NCI-H128 (cell line): ENCODE data around the gene KCND1.
A peak's percentile ranks its signal among the peaks of the same experiment; 100 is the strongest.

Experiments
- DNase-seq: peaks from one replicate; lab custom pipeline; 2025; ENCODE audit not compliant: unreplicated experiment; lab: John Stamatoyannopoulos, UW

KCND1 gene

DNA sequence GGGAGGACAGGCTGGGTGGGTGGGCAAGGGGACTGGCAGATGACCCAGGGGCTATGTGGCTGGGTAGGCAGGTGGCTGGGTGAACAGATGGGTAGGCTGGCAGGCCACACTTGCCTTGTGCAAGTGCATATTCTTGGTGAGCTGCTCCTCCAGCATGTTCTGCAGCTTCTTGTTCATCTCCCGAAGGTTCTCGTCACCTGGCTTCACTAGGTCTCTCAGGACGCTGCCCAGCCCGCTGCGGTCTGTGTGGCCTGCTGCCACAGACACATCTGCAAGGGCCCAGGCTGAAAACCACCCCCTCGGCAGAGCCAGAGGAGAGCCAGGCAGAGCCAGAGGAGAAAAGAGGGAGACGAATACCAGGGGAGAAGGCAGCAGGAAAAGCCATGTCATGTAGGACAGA is 3.4 kb upstream of the KCND1 start:
- no peak for DNase-seq

DNA sequence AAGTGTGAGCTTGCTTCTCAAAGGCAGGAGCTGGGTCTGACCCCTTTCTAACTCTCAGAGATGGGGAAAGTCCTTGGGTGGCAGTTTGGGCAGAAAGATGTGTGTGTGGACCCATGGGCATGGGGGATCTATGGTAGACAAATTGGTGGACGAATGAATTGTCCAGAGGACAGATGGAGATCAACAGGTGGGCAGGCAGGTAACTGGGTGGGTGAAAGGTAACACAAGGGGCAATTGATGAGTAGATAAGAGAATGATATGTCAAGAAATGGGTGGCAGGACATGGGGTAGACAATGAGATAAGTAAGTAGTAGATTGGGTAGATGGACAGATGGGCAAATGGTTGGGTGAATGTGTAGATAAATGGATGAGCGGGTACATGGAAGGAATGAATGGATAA is 2.9 kb upstream of the KCND1 start:
- no peak for DNase-seq

DNA sequence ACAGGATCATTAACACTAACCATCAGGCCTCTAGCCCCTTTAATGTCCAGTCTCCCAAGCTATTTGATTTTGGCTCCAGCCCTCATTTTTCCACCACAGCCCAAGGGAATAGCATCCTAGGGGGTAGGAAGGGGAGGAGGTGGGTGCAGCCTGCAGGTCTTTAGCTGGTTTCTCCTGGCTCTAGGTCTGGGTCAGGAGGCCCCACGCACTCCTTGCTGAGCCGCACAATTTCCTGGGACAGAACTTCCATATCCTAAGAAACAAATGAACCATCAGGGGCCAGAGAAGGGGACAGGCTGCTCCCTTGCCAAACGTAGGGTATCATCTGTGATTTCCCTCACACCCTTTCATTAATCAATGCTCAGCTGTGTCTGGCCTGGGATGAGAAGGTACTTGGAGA is 2.4 kb upstream of the KCND1 start:
- no peak for DNase-seq

DNA sequence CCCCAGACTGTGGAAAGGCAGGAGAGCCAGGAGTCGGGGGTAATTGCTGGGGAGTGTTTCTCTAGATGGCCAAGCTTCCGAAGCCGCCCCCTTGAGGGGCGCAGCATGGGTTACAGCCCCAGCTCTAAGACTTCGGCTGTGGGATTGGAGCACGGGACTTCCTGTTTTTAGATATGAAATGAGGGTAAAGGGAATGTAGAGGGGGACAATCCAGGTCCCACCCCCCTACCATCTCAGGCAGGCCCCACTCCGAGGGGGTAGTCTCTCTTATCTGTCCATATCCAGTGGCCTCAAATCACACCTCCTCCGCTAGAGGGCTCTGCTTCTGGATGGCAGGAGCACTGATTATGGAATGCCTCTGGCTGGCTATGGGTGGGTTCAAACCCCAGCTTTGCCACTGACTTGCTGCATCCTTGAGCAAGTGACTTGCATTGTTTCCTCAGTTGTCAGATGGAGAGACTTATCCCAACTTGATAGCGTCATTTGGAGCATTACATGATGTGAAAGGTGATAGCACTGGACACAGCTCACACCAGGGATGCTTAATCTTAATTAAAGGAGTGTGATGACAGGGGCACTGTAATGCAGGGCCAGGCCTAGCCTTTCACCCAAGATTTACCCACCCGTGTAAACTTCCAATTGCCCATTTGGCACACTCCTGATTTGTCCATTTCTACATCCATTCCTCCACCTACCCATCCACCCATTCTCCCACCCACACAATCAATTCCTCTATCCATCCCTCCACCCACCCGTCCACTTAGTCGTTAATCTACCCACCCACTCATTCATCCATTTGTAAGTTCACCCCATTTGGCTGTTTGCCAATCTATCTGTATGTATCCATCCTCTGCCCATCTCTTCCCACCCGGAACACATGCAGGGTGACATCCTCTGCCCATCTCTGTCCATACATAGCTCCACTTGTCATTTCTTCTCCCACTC is 848 bp upstream of the KCND1 start:
- no peak for DNase-seq

- DNase-seq, result no peak
Observed at GRCh38 chrX:48969471-48969870, 2.2 kb downstream of the KCND1 start.

GRCh38 chrX:48968377-48968776 is 3.3 kb downstream of the KCND1 start:
- no peak for DNase-seq

- no peak for DNase-seq
Observed at GRCh38 chrX:48966796-48967579, 4.7 kb downstream of the KCND1 start.

DNA sequence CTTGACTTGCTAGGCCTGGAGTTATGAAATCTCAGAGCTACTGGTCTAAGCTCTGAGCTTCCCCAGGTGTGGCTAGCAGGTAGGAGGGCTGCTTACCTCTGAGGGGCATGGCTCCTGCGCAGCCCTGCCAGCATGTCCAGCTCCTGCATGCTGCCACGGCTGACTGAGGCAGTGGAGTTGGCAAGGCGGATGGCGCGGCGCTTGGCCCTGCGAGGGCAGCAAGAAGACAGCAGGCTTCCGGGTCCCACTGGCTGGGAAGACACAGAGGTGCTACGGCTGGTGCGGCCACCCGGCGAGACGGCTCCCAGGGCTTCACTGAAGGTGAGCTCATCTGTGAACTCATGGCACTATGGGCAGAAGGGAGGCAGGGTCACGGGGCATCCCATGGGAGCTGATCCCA is 5.7 kb downstream of the KCND1 start:
- DNase-seq, result no peak

DNA sequence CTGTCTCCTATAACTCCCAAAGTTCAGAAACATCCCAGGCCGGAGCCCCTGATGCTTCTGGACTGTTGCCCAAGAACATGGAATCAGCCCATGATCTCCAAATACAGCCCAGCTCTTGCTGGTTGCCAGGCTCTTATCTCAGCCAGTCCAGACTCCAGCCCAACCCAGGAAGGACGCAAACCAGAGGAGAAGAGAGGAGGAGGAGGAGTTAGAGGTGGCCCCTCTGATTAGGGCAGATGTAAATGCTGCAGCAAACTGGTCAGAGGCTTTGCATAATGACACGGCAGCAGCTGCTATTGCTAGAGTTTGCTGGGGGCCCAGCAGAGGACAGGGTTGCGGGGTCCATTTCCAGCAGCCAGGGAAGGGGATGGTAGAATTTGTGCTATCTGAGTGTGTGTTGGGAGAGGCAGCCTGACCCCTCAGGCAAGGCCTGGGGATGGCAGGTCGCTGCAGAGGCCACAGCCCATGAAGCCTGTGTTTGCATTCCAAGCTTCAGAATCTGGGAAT is 10.0 kb downstream of the KCND1 start:
- DNase-seq, result no peak

- no peak for DNase-seq
Observed at GRCh38 chrX:48960291-48960690, 11.4 kb downstream of the KCND1 start.

DNA sequence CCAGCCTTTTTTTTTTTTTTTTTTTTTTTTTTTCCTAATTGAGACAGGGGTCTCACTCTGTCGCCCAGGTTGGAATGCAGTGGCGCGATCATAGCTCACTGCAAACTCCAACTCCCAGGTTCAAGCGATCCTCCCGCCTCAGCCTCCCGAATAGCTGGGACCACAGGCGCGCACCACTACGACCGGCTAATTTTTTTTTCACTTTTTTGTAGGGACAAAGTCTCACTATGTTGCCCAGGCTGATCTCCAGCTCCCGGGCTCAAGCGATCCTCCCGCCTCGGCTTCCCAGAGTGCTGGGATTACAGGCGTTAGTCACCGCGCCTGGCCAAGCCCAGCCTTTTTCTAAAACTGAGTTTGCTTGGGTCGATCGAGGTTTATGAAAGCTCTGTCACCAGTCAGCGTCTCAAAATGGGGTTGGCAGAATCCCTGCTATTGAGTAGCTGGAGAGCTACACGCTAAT is 13.0 kb downstream of the KCND1 start:
- DNase-seq, result no peak

- DNase-seq, result peak; percentile 95
Observed at GRCh38 chrX:48957827-48958634, 13.6 kb downstream of the KCND1 start.

DNA sequence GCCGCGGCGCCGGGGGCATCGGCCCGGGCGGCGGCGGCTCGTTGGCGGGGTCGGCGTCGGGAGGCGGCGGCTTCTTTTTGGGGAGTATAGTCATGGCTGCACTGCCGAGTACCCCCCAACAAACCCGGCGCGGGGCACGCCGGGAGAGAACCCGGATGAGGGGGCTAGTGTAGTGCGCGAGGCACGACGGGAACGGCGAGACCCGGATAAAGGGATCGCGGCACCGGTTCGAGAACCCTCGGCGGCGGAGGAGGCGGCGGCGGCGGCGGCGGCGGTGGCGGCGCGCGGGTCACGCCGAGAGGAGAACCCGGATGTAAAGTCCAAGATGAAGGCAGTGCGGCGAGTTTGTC is 14.2 kb downstream of the KCND1 start, which contains the start of gene OTUD5:
Gene OTUD5, minus strand, starts transcription at position 131 of the 350 bp plus-strand sequence. Its CDS starts 37 bp downstream, at position 94.
- peak; percentile 58 for DNase-seq

DNA sequence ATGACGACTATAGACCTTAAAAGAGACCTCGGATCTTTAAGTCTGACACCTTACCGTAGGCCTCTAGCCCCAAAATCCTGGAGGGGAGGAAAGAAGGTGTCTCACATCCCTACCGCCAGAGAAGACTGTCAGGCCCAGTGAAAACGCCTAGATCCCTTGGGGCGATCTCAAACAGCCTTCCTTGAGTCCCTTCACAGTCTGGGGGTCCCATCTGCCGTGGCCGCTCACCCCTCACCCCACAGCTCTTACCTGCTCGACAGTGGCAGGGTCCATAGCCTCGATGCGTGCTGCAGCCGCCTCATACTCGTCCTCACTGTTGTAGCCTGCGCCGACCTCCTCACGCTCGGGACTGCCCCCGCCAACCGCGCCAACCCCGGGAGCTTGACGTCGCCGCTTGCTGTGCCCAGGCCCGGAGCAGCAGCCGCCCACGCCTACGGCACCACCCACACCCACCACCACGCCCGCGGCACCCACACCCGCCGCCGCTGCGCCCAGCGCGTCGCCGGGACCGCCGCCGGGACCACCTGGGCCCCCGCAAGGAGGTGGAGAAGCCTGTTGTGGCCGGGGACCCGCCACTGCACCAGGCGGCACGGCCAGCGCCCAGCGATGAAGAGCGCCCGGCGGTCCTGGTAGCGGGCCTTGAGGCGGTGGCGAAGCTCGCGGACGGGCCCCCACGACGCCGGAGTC is 14.8 kb downstream of the KCND1 start:
- DNase-seq, result no peak

- no peak for DNase-seq
Observed at GRCh38 chrX:48948589-48948988, 23.1 kb downstream of the KCND1 start.

DNA sequence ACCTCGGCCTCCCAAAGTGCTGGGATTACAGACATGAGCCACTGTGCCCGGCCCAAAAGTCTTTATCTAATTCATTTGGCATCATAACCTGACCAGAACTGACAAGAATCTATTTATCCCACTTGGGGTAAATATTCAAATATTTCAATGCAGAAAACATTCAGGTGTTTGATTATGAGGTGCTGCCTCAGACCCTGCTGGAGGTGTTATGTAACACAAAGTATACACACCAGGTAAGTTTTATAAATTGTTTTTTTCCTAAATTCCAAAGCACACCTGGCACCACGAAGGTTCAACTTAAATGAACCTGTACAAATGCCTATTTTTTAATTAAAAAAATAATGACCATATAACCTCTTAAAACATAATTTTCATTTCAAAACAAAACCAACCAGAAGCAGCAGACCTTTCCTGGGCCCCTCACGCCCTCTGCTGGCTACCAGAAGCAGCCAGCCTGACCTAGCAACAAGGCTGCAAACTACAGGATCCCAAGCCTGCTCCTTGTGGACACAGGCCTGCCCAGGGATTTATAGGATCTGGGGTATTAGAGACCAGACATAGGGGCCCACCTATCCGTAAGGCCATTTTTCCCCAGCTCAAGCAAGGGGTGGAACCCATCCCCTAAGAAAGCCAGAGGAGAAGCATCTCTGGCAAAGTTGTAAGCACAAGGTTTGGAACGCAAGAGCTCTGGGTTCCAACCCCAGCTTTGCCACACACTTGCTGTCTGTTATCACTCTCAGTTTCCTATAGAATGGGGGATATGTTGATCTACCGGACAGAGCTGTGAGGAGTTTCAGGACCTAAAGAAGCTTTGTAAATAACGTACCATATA is 25.9 kb downstream of the KCND1 start:
- DNase-seq, result peak; percentile 2

DNA sequence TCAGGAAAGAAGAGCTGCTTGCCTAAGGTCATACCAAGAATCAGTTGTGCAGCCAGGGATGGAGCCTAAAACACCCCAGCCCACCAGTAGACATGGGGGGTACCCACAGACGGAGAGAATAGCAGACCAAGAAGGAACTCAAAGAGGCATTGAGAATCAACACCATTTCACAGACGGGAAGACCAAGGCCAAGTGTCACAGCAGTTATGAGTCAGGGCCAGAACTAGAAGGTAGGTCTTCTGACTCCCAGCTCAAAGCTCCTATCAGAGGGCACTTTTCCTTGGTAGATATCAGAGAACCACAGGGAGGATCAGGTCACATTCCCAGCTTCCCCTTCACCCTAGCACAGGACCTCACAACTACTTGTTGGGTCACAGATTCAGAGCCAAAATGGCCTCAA is 28.7 kb downstream of the KCND1 start:
- DNase-seq, result no peak

- no peak for DNase-seq
Observed at GRCh38 chrX:48940404-48940955, 31.2 kb downstream of the KCND1 start.

GRCh38 chrX:48939524-48940228 is 32.0 kb downstream of the KCND1 start:
- DNase-seq, result no peak
